ENCODE data around the gene MTERF1. TPM values are rescaled to one million over a fixed set of nuclear protein-coding genes. Genes with fewer than 3 reads are reported as not detected.
"Not testable (repeated sequence)": the region's sequence is repeated elsewhere in the genome, so short reads cannot be mapped to it uniquely, and the experiment has no call there.

The MTERF1 gene
- total RNA-seq, 1 donor from 2014 or later = 11.9 TPM

DNA sequence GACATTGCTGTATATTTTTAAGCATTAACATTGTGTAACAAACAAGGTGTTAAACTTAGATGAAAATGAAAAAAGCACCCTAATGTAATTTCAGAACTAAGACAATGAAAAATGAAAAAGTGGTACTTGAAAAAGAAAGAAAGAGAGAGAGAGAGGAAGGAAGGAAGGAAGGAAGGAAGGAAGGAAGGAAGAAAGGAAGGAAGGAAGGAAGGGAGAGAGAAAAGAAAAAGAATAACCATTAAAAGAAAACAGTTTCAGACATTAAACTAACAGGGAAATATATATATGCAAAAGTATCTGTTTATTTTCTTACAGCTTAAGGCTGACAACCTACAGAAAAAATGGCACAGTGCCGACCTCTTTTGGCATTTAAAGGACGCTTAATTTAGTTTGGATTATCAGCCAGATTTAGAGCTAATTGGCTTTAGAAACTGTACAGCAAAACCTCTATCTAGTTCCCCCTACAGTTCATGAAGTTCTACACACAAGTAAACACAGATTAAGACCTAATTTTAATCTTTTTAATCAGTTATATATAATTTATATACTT, 13.8 kb downstream of the MTERF1 start:
- TF ChIP-seq, protein P1, sequence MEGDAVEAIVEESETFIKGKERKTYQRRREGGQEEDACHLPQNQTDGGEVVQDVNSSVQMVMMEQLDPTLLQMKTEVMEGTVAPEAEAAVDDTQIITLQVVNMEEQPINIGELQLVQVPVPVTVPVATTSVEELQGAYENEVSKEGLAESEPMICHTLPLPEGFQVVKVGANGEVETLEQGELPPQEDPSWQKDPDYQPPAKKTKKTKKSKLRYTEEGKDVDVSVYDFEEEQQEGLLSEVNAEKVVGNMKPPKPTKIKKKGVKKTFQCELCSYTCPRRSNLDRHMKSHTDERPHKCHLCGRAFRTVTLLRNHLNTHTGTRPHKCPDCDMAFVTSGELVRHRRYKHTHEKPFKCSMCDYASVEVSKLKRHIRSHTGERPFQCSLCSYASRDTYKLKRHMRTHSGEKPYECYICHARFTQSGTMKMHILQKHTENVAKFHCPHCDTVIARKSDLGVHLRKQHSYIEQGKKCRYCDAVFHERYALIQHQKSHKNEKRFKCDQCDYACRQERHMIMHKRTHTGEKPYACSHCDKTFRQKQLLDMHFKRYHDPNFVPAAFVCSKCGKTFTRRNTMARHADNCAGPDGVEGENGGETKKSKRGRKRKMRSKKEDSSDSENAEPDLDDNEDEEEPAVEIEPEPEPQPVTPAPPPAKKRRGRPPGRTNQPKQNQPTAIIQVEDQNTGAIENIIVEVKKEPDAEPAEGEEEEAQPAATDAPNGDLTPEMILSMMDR (conservative IDR thresholded peaks at IDR 0.05) = no peak
- H3K36me3 Mint-ChIP-seq (ENCODE audit: low read depth) = peaks cover 7% of the 10 kb centered on the region
- H3K9me3 Mint-ChIP-seq = no peaks in the 10 kb centered on the region
- H3K27me3 Mint-ChIP-seq (ENCODE audit: low read depth) = no peaks in the 10 kb centered on the region
- no peak overlapping the region for H3K27ac Mint-ChIP-seq (ENCODE audit: unreplicated experiment)
- no peak for DNase-seq (ENCODE audit: low read depth, low spot score)
- no peaks in the 10 kb centered on the region for H3K4me1 Mint-ChIP-seq
- H3K4me3 Mint-ChIP-seq = no peak overlapping the region

DNA sequence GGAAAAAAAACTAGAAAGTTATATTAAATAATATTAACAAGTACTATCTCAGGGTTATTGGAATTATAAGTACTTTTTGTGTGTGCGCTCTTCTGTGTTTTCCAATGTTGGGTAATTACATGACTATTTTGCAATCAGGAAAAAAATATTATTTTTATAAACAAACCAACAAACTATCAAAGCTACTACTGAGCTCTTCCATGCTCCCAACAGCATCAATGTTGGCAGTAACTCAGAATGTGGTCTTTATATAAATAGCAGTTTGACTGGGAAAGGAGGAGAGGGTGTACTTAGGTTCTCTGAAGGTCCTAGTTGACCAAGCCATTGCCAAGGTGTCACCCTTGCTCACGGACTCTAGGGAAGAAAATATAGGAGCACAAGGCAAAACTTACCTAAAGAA, 15.0 kb downstream of the MTERF1 start:
- no peak for DNase-seq (ENCODE audit: low read depth, low spot score)
- Mint-ChIP-seq H3K4me3 (no peak overlapping the region), H3K36me3 (ENCODE audit: low read depth) (peaks cover 7% of the 10 kb centered on the region), H3K27ac (ENCODE audit: unreplicated experiment) (no peak overlapping the region), H3K27me3 (ENCODE audit: low read depth) (no peaks in the 10 kb centered on the region), H3K4me1 (no peaks in the 10 kb centered on the region), H3K9me3 (no peaks in the 10 kb centered on the region)
- TF ChIP-seq, protein P1 (conservative IDR thresholded peaks at IDR 0.05) = no peak

DNA sequence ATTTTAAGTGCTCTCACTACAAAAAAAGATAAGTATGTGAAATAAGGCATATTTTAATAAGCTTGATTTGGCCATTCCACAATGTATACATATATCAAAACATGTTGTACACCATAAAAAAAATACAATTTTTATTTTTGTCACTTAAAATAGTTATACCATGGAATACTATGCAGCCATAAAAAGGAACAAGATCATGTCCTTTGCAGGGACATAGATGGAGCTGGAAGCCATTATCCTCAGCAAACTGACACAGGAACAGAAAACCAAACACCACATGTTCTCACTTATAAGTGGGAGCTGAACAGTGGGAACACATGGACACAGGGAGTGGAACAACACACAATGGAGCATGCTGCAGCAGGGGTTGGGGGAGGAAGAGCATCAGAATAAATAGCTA, 15.9 kb downstream of the MTERF1 start:
- H3K4me1 Mint-ChIP-seq; H3K4me3 Mint-ChIP-seq; DNase-seq (ENCODE audit: low read depth, low spot score); H3K36me3 Mint-ChIP-seq (ENCODE audit: low read depth); H3K27me3 Mint-ChIP-seq (ENCODE audit: low read depth); H3K9me3 Mint-ChIP-seq: not testable (repeated sequence)
- H3K27ac Mint-ChIP-seq (ENCODE audit: unreplicated experiment) = peak overlapping the region; percentile 54

DNA sequence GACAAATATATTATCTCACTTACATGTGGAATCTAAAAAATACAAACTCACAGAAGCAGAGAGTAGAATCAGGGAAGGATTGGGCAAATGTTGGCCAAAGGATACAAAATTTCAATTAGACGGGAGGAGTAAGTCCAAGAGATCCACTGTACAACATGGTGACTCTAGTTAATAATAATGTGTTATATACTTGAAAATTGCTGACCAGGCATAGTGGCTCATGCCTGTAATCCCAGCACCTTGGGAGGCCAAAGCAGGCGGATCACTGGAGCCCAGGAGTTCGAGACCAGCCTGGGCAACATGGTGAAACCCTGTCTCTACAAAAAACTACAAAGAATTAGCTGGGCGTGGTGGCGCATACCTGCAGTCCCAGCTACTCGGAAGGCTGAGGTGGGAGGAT, 16.4 kb downstream of the MTERF1 start:
- Mint-ChIP-seq H3K36me3 (ENCODE audit: low read depth) (peaks cover 7% of the 10 kb centered on the region), H3K27me3 (ENCODE audit: low read depth) (no peaks in the 10 kb centered on the region), H3K27ac (ENCODE audit: unreplicated experiment) (no peak overlapping the region), H3K4me1 (no peaks in the 10 kb centered on the region), H3K4me3 (no peak overlapping the region), H3K9me3 (no peaks in the 10 kb centered on the region)
- no peak for DNase-seq (ENCODE audit: low read depth, low spot score)
- TF ChIP-seq, protein P1 (conservative IDR thresholded peaks at IDR 0.05) = no peak

DNA sequence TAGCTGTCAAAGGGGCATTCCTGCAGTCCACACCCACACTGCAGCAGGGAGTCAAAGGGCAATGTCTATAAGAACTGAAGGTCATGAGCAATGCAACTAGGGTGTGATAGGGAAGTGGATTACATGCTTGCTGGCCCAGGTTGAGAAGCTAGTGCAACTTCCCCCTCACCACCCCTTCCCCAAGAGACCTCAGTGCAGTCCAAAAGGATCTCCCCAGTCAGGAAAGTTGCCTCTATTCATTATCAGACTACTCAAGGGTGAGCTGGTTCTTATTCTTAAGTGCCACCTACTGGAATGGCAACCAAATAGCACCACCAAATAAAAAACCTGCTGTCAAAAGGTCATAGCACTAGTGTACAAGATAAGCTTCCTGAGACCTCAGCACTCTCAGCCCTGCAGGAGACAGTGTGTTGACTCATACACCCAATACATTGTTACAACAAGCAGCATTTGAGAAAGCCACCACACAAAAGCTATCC, 28.2 kb downstream of the MTERF1 start:
- no peak overlapping the region for H3K27ac Mint-ChIP-seq (ENCODE audit: unreplicated experiment)
- peaks cover 25% of the 10 kb centered on the region for H3K9me3 Mint-ChIP-seq
- H3K27me3 Mint-ChIP-seq (ENCODE audit: low read depth) = no peaks in the 10 kb centered on the region
- TF ChIP-seq, protein P1 (conservative IDR thresholded peaks at IDR 0.05) = peak; percentile 26
- no peak overlapping the region for H3K4me3 Mint-ChIP-seq
- H3K4me1 Mint-ChIP-seq = peaks cover 14% of the 10 kb centered on the region
- no peak for DNase-seq (ENCODE audit: low read depth, low spot score)
- peaks cover 35% of the 10 kb centered on the region for H3K36me3 Mint-ChIP-seq (ENCODE audit: low read depth)

DNA sequence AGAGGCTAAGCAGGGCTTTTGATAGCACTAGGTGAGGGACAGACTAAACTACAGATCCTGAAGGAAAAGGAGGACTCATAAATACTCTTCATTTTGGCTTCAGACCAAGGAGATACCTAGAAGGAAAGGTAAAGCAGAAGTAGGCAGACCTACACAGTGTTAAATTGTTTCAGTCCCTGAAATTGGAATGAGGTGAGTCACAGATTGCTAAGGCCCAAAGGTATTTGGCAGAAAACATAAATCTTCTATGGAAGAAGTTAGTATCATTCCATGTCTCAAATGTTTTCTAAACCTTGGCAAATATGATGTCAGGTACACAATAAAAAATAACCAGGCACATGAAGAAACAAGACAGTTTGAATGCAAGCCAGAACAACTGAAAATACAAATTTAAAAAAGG, 30.0 kb downstream of the MTERF1 start:
- no peak for DNase-seq (ENCODE audit: low read depth, low spot score)
- peaks cover 14% of the 10 kb centered on the region for H3K4me1 Mint-ChIP-seq
- peaks cover 35% of the 10 kb centered on the region for H3K36me3 Mint-ChIP-seq (ENCODE audit: low read depth)
- TF ChIP-seq, protein P1 (conservative IDR thresholded peaks at IDR 0.05) = no peak
- peaks cover 23% of the 10 kb centered on the region for H3K9me3 Mint-ChIP-seq
- no peak overlapping the region for H3K4me3 Mint-ChIP-seq
- no peaks in the 10 kb centered on the region for H3K27me3 Mint-ChIP-seq (ENCODE audit: low read depth)
- H3K27ac Mint-ChIP-seq (ENCODE audit: unreplicated experiment) = no peak overlapping the region

Data from neural crest cell (in vitro differentiated cells).